Measurements from ENCODE around the gene ZDHHC24.

Gene ZDHHC24

DNA sequence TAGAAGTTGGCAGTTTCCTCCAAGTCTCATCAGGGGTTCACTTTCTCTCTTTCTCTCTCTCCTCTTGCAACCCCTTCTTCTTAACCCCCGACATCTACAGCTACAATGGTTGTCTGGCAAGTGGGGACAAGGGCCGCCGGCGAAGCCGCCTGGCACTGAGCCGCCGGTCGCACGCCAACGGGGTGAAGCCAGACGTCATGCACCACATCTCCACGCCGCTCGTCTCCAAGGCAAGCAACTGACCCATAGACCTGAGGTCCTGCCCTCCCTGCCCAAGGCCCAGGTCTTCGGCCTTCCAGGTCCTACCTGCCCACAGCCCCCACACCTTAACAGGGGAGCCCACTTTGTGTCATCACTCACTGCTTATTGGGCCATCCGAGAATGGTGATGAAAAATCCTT lies 74.7 kb downstream of the ZDHHC24 start:
- no peak for DNase-seq (ENCODE audit: low read depth in 2 of 2)

All from stimulated activated CD8-positive, alpha-beta memory T cell treated with anti-CD3 and anti-CD28 coated beads, Interleukin-15, amount 100 ng/mL, for 4 hours (primary cell).